ENCODE results near the gene ODC1. TPM values are rescaled to one million over a fixed set of nuclear protein-coding genes. Genes with fewer than 3 reads are reported as not detected.

The ODC1 gene
- total RNA-seq, 1 experiment from 2014 or later, result 231 TPM

DNA sequence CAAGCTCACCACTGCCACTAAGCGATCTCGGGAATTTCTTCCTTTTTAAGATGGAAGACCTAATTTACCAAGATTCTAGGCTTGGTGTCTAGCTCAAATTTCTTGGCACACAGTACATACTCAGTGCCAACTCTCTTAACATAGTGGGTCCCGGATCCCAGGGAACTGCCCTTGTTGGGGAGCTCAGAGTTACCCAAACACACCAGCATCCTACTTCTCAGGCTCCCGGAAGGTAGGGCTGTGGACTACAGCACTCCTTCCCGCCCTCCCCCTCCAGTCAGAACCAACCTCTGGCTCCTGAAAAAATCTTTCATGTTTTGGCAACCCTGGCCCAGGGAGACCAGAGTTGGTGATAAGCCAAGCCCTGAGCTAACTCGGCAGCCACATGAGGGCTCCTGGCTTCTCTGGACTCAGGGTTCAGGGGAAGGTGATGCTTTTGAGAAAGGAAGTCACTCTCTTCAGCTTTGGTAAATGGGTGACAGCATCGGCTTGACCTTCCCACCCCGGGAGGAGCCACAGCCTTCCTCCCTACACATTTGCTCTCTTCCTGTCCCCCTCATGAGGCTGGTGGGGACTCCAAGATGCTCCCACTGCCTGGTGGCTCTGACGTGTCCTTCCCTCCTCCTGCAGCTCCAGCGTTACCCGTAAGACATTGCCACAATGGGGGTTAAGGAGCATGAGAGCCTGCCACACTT is 8.8 kb downstream of the ODC1 start:
- no peaks in the 10 kb centered on the region for H4K20me1 ChIP-seq (ENCODE audit: insufficient read depth)
- H3K27ac ChIP-seq (ENCODE audit: low read depth, low read length), result no peak overlapping the region
- CTCF ChIA-PET, result interaction anchor here (0.7 to 2.2 kb wide), 4 partner anchors 31 to 367 kb away, joined by 3 to 7 read pairs (median 4); no protein-coding TSS in a partner anchor
- peaks cover 0 to 5% of the 10 kb centered on the region in 2 experiments; a peak in 1 of 4 replicates for H3K4me1 ChIP-seq (ENCODE audit: control insufficient read depth in 1 of 2, insufficient read depth in 2 of 2, low read length in 2 of 2)
- H3K4me3 ChIP-seq (replicated peaks in 1 of 2; ENCODE audit: low read depth in 1 of 2, low read length in 2 of 2), result no peak overlapping the region
- ATAC-seq, result peak; percentile 4; the same call in 1 of the 2 replicates
- no TSS peak for BruUV-seq (replicated peaks)
- intact Hi-C loops (cut with micrococcal nuclease), result loop anchor here (5.0 to 10.0 kb wide), 3 partner anchors 297 to 665 kb away; no protein-coding TSS in a partner anchor
- no peak overlapping the region for H2AFZ ChIP-seq (ENCODE audit: low read depth, low read length, poor library complexity, severe bottlenecking)
- peaks cover 21% of the 10 kb centered on the region for H3K79me2 ChIP-seq (ENCODE audit: insufficient read depth, low read length)
- RAD21 ChIA-PET (ENCODE audit: low non-redundant PET in 1 of 2, low total read pairs in 2 of 2, uncharacterized antibody in 2 of 2, unreplicated experiment in 2 of 2), result no interaction called here
- H3K9me3 ChIP-seq (ENCODE audit: control insufficient read depth in 1 of 2, insufficient read depth in 1 of 2, low read depth in 1 of 2, low read length in 2 of 2), result no peaks in the 10 kb centered on the region
- no peaks in the 10 kb centered on the region for H3K27me3 ChIP-seq (ENCODE audit: insufficient read depth, low read length)
- no peak for DNase-seq (ENCODE audit: low read depth, low spot score)
- no peak overlapping the region for H3K4me2 ChIP-seq (ENCODE audit: low read length)
- H3K9ac ChIP-seq (ENCODE audit: low read length), result no peak overlapping the region
- TF ChIP-seq, protein P1, sequence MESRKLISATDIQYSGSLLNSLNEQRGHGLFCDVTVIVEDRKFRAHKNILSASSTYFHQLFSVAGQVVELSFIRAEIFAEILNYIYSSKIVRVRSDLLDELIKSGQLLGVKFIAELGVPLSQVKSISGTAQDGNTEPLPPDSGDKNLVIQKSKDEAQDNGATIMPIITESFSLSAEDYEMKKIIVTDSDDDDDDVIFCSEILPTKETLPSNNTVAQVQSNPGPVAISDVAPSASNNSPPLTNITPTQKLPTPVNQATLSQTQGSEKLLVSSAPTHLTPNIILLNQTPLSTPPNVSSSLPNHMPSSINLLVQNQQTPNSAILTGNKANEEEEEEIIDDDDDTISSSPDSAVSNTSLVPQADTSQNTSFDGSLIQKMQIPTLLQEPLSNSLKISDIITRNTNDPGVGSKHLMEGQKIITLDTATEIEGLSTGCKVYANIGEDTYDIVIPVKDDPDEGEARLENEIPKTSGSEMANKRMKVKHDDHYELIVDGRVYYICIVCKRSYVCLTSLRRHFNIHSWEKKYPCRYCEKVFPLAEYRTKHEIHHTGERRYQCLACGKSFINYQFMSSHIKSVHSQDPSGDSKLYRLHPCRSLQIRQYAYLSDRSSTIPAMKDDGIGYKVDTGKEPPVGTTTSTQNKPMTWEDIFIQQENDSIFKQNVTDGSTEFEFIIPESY (IDR thresholded peaks at IDR 0.05; ENCODE audit: extremely low read depth, insufficient replicate concordance, low read length), result no peak
- 0 out of 2 replicates have a peak, but pooled peaks have one; percentile 10 for TF ChIP-seq POLR2AphosphoS5 (IDR thresholded peaks at IDR 0.05; ENCODE audit: low read depth, low read length)
- POLR2A ChIA-PET, result interaction anchor here (0.8 to 1.7 kb wide), 3 partner anchors 9 to 222 kb away, joined by 3 to 8 read pairs (median 3); partner anchors contain the start of gene ODC1
- H3K9me2 ChIP-seq (ENCODE audit: insufficient read depth), result no peaks in the 10 kb centered on the region
- peaks cover 31 to 48% of the 10 kb centered on the region in 2 experiments for H3K36me3 ChIP-seq (ENCODE audit: control insufficient read depth in 1 of 2, insufficient read depth in 2 of 2, low read length in 2 of 2)

DNA sequence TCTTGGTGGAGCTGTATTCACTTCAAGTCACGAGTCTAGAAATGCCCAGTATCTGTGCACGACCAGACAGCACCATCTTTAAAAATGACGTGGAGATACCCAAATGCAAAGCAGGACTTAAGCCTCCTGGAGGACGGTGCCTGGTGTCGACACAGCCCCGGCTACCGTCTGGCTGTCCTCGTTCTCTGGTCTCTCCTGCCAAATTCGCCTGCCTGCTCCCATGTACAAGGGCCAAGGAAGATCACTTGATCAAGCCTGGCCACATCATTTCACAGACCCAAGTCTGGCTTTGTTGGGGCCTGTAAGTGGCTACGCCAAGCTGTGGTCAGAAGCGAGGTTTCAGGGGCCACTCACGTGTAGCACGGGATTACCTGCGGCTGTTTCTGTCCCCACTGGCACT is 9.4 kb downstream of the ODC1 start:
- ChIA-PET CTCF (interaction anchor here (0.7 to 2.2 kb wide), 3 partner anchors 30 to 367 kb away, joined by 3 to 7 read pairs (median 5); no protein-coding TSS in a partner anchor), RAD21 (ENCODE audit: low non-redundant PET in 1 of 2, low total read pairs in 2 of 2, uncharacterized antibody in 2 of 2, unreplicated experiment in 2 of 2) (no interaction called here), POLR2A (interaction anchor here (0.8 to 1.3 kb wide), 2 partner anchors 9 to 33 kb away, joined by 3 to 8 read pairs; partner anchors contain the start of gene ODC1)
- Histone ChIP-seq H2AFZ (ENCODE audit: low read depth, low read length, poor library complexity, severe bottlenecking) (no peak overlapping the region), H3K4me3 (replicated peaks in 1 of 2; ENCODE audit: low read depth in 1 of 2, low read length in 2 of 2) (no peak overlapping the region), H3K4me2 (ENCODE audit: low read length) (no peak overlapping the region), H3K9ac (ENCODE audit: low read length) (no peak overlapping the region), H3K27me3 (ENCODE audit: insufficient read depth, low read length) (no peaks in the 10 kb centered on the region), H3K79me2 (ENCODE audit: insufficient read depth, low read length) (peaks cover 15% of the 10 kb centered on the region), H3K36me3 (ENCODE audit: control insufficient read depth in 1 of 2, insufficient read depth in 2 of 2, low read length in 2 of 2) (peaks cover 25 to 42% of the 10 kb centered on the region in 2 experiments), H4K20me1 (ENCODE audit: insufficient read depth) (no peaks in the 10 kb centered on the region), H3K9me3 (ENCODE audit: control insufficient read depth in 1 of 2, insufficient read depth in 1 of 2, low read depth in 1 of 2, low read length in 2 of 2) (no peaks in the 10 kb centered on the region), H3K9me2 (ENCODE audit: insufficient read depth) (no peaks in the 10 kb centered on the region), H3K27ac (ENCODE audit: low read depth, low read length) (no peak overlapping the region), H3K4me1 (ENCODE audit: control insufficient read depth in 1 of 2, insufficient read depth in 2 of 2, low read length in 2 of 2) (peaks cover 0 to 11% of the 10 kb centered on the region in 2 experiments; a peak in 2 of 4 replicates)
- DNase-seq (ENCODE audit: low read depth, low spot score) (no peak), ATAC-seq (no peak; the same call in 1 of the 2 replicates)
- no TSS peak for BruUV-seq (replicated peaks)
- intact Hi-C loops (cut with micrococcal nuclease), result loop anchor here (5.0 to 10.0 kb wide), 3 partner anchors 296 to 664 kb away; no protein-coding TSS in a partner anchor
- TF ChIP-seq, protein P2, sequence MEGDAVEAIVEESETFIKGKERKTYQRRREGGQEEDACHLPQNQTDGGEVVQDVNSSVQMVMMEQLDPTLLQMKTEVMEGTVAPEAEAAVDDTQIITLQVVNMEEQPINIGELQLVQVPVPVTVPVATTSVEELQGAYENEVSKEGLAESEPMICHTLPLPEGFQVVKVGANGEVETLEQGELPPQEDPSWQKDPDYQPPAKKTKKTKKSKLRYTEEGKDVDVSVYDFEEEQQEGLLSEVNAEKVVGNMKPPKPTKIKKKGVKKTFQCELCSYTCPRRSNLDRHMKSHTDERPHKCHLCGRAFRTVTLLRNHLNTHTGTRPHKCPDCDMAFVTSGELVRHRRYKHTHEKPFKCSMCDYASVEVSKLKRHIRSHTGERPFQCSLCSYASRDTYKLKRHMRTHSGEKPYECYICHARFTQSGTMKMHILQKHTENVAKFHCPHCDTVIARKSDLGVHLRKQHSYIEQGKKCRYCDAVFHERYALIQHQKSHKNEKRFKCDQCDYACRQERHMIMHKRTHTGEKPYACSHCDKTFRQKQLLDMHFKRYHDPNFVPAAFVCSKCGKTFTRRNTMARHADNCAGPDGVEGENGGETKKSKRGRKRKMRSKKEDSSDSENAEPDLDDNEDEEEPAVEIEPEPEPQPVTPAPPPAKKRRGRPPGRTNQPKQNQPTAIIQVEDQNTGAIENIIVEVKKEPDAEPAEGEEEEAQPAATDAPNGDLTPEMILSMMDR (IDR thresholded peaks at IDR 0.05 in 2 of 3, conservative IDR thresholded peaks at IDR 0.05 in 1 of 3; ENCODE audit: borderline replicate concordance in 1 of 3, insufficient read depth in 1 of 3, low read depth in 2 of 3, low read length in 2 of 3), result no peak
- TF ChIP-seq SRF (IDR thresholded peaks at IDR 0.05; ENCODE audit: low read depth) (no peak), YY1 (IDR thresholded peaks at IDR 0.05; ENCODE audit: extremely low read depth, insufficient replicate concordance, low read depth, low read length) (no peak)
- TF ChIP-seq, protein P1 (IDR thresholded peaks at IDR 0.05; ENCODE audit: extremely low read depth, insufficient replicate concordance, low read length), result no peak
